ENCODE data around the gene XRCC3. TPM values are rescaled to one million over a fixed set of nuclear protein-coding genes. Genes with fewer than 3 reads are reported as not detected.
"Not testable (repeated sequence)": the region's sequence is repeated elsewhere in the genome, so short reads cannot be mapped to it uniquely, and the experiment has no call there.

Gene XRCC3
- total and polyA plus RNA-seq, 2 of the 8 experiments (the other 6 are each of a cell fraction or from before 2014, with no cell fraction given), result 36.9 to 41.8 TPM

- TF ChIP-seq PHF8 (conservative IDR thresholded peaks at IDR 0.05; ENCODE audit: low read depth, low read length) (no peak), HDAC6 (IDR thresholded peaks at IDR 0.05; ENCODE audit: low read depth, low read length) (no peak), E2F6 (IDR thresholded peaks at IDR 0.05) (no peak), BACH1 (IDR thresholded peaks at IDR 0.05; ENCODE audit: low read length) (no peak), EP300 (IDR thresholded peaks at IDR 0.05; ENCODE audit: borderline replicate concordance in 1 of 2, low read depth in 2 of 2, low read length in 2 of 2) (no peak), EZH2 (IDR thresholded peaks at IDR 0.05; ENCODE audit: low read depth, low read length, severe bottlenecking) (no peak), CEBPB (IDR thresholded peaks at IDR 0.05; ENCODE audit: low read depth, low read length) (no peak)
These were observed 23.1 kb downstream of the XRCC3 start (continued) for GRCh38 chr14:103692159-103692558.

- Histone ChIP-seq H4K20me1 (replicated peaks in 1 of 2; ENCODE audit: control insufficient read depth in 1 of 2, insufficient read depth in 2 of 2, low read length in 2 of 2) (peaks cover 2 to 21% of the 10 kb centered on the region in 2 experiments), H3K36me3 (ENCODE audit: control insufficient read depth in 2 of 4, insufficient read depth in 4 of 4, low read length in 3 of 4) (peaks cover 7 to 46% (median 14%) of the 10 kb centered on the region in 4 experiments; a peak in 6 of 8 replicates), H3K79me1 (ENCODE audit: low read depth, low read length) (peaks cover 10% of the 10 kb centered on the region)
- H2BK120ac ChIP-seq (replicated peaks; ENCODE audit: low read depth, low read length); H2BK20ac ChIP-seq (ENCODE audit: low read length); FAIRE-seq; H4K91ac ChIP-seq (replicated peaks; ENCODE audit: insufficient read length, low read length); H3K9me3 ChIP-seq (ENCODE audit: insufficient read depth in 2 of 2, low read depth in 1 of 2, low read length in 1 of 2); H4K5ac ChIP-seq (ENCODE audit: insufficient read length, low read depth, low read length); H3K4me3 ChIP-seq (ENCODE audit: extremely low read depth in 1 of 4, insufficient read depth in 2 of 4, low read depth in 3 of 4, low read length in 4 of 4); H3K4ac ChIP-seq (replicated peaks; ENCODE audit: insufficient read length, low read depth, low read length); H2BK12ac ChIP-seq (ENCODE audit: low read depth, low read length); H2AK5ac ChIP-seq (ENCODE audit: low read depth, low read length); H4K8ac ChIP-seq (ENCODE audit: extremely low read depth, insufficient read depth, low read length); H2BK15ac ChIP-seq (ENCODE audit: low read length); H3K9ac ChIP-seq (replicated peaks in 1 of 4; ENCODE audit: extremely low read depth in 1 of 4, low read depth in 3 of 4, low read length in 3 of 4); H3K27ac ChIP-seq (ENCODE audit: low read depth, low read length); H3K23me2 ChIP-seq (ENCODE audit: low read depth, low read length); H3K4me2 ChIP-seq (ENCODE audit: insufficient read depth in 1 of 2, low read depth in 2 of 2, low read length in 2 of 2); H3K27me3 ChIP-seq (replicated peaks in 1 of 4; ENCODE audit: control insufficient read depth in 3 of 4, extremely low read depth in 1 of 4, insufficient read depth in 3 of 4, low read length in 3 of 4); H2BK5ac ChIP-seq (ENCODE audit: low read depth, low read length); H3K18ac ChIP-seq (ENCODE audit: extremely low read depth, low read length); DNase-seq (ENCODE audit: low read depth in 1 of 2, low spot score in 2 of 2); H2AFZ ChIP-seq (ENCODE audit: low read length); H3K4me1 ChIP-seq (replicated peaks in 1 of 4; ENCODE audit: control insufficient read depth in 3 of 4, insufficient read depth in 4 of 4, low read length in 3 of 4); H3K56ac ChIP-seq (replicated peaks; ENCODE audit: insufficient read length, low read depth, low read length); H3K79me2 ChIP-seq (ENCODE audit: control insufficient read depth in 1 of 2, insufficient read depth in 2 of 2, low read length in 2 of 2); H3K14ac ChIP-seq (ENCODE audit: insufficient read length); H3K23ac ChIP-seq (ENCODE audit: insufficient read length): not testable (repeated sequence)
- ChIA-PET POLR2A (ENCODE audit: partially characterized antibody) (interaction anchor here (8.8 kb wide), 1 partner anchor 13 kb away, joined by 74 read pairs; no protein-coding TSS in a partner anchor), CTCF (ENCODE audit: partially characterized antibody) (interaction anchor here (0.6 kb wide), 1 partner anchor 41 kb away, joined by 4 read pairs; no protein-coding TSS in a partner anchor)
- WGBS, 2 experiments (ENCODE audit: extremely low coverage in 1 of 2, insufficient coverage in 1 of 2, insufficient read length in 1 of 2, insufficient replicate concordance in 2 of 2, low coverage in 1 of 2, low lambda C conversion rate in 2 of 2, missing lambda C conversion rate in 1 of 2), result 92% methylated on average over 5 of the region's 5 CpGs; no CpG with 5 or more reads in 1 of the 2 experiments
These were observed 23.6 kb downstream of the XRCC3 start for GRCh38 chr14:103691655-103692054.

Data from H1 (cell line).